Stimulated activated CD4-positive, alpha-beta T cell treated with anti-CD3 and anti-CD28 coated beads, Interleukin-15, amount 100 ng/mL, for 48 hours (primary cell): ENCODE data around the gene CASKIN1.
"Not testable (repeated sequence)": the region's sequence is repeated elsewhere in the genome, so short reads cannot be mapped to it uniquely, and the experiment has no call there.

Source experiments
- DNase-seq, 2 donors: peaks; one replicate each; pipeline ENCODE4 v3.0.0-alpha.2; 2020; ENCODE audit warnings: low read depth in 2 of 2

CASKIN1 gene

GRCh38 chr16:2209258-2210008, 13.0 kb upstream of the CASKIN1 start:
- DNase-seq = no peak

GRCh38 chr16:2208772-2209171, 12.4 kb upstream of the CASKIN1 start:
- no peak for DNase-seq

GRCh38 chr16:2208308-2208707, 11.9 kb upstream of the CASKIN1 start:
- DNase-seq = no peak

- DNase-seq = no peak
Observed at GRCh38 chr16:2207872-2208271, 11.5 kb upstream of the CASKIN1 start.

DNA sequence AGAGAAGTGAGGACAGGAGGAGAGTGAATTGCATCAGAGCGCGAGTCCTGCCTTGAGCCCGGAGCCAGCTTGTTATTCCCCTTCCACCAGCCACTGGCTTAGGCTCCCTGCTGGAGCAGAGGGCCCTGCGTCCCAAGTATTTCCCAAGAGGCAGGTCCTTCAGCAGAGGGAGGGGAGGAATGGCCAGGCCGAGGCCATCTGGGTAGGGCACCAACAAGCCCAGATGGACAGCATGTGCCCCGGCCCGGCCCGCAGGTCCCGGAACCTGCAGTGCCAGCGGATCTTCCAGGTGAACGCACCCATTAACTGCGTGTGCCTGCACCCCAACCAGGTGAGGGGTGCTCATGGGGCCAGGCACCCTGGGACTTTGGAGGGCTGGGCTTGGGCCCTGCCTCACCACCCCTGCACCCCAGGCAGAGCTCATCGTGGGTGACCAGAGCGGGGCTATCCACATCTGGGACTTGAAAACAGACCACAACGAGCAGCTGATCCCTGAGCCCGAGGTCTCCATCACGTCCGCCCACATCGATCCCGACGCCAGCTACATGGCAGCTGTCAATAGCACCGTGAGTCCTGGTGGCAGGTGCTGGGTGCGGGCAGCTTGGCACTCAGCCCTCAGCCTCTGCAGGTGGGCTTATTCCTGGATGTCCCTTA, 10.5 kb upstream of the CASKIN1 start:
- DNase-seq = no peak

DNA sequence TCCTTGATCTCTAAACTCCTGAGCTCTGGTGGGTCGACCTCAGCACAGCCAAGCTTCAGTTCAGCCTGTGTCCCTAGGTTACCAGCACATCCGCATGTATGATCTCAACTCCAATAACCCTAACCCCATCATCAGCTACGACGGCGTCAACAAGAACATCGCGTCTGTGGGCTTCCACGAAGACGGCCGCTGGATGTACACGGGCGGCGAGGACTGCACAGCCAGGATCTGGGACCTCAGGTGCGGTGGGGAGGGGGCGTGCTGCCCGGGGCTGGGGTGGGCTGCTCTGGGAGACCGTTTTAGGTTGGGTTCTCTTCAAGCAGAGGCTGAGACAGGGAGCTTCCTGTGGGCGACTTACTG, 10.0 kb upstream of the CASKIN1 start:
- DNase-seq = no peak

DNA sequence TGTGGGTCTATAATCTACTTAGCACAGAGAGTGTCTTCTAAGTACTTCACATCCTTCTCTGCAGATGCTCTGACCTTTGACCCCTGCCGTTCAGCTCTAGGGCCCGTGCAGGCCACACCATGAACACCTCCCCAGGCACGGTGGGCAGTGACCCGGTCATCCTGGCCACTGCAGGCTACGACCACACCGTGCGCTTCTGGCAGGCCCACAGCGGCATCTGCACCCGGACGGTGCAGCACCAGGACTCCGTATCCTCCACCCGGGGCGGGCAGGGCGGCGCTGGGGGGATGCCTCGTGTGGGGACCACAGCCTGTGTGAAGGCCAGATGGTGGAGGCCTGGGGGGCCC, 9.5 kb upstream of the CASKIN1 start:
- DNase-seq = no peak

- peak; percentile 76 to 82 for DNase-seq
Observed at GRCh38 chr16:2205104-2205966, 8.9 kb upstream of the CASKIN1 start, which contains the start of gene MLST8. TSS of gene MLST8 (plus strand) at chr16:2205454. CDS start at chr16:2206086, 632 bp downstream.

- no peak for DNase-seq
Observed at GRCh38 chr16:2204416-2205103, 8.2 kb upstream of the CASKIN1 start.

DNA sequence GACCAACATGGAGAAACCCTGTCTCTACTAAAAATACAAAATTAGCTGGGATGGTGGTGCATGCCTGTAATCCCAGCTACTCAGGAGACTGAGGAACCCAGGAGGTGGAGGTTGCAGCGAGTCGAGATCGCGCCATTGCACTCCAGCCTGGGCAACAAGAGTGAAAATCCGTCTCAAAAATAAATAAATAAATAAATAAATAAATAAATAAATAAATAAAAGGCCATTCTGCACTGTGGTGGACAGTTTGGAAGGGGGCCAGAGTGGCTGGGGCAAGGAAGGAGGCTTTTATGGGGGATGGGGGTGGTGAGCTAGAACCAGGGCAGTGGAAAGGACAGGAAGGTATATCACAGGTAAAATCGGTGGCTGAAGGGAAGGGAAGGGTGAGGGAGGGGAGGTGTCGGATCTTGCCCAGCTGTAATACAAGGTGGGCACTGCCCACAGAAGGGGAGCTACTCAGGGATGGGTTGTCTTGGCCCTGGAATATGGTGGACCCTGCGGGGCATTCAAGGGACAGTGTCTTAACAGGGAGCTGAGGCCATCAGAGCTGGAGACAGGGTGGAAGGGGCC, 6.8 kb upstream of the CASKIN1 start:
- DNase-seq = not testable (repeated sequence)

DNA sequence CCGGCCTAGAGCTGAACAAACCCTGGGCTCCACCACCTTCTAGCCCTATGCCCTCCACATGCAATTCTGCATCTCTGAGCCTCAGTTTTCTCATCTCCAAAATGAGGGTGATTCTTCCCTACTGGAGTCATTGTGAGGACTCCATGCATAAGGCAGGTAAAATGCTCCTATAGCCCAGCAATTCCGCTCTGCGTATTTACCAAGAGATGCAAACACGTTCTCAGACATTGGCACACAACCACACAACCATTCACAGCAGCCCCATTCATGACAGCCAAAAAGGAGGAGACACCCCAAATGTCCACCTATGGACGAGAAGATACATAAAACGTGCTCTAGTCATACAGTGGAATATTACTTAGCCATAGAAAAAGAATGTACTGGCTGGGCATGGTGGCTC, 3.9 kb upstream of the CASKIN1 start:
- DNase-seq = no peak

GRCh38 chr16:2199621-2200139, 3.3 kb upstream of the CASKIN1 start:
- DNase-seq = no peak

GRCh38 chr16:2199095-2199494, 2.7 kb upstream of the CASKIN1 start:
- DNase-seq = no peak

GRCh38 chr16:2198283-2198682, 1.9 kb upstream of the CASKIN1 start:
- no peak for DNase-seq

DNA sequence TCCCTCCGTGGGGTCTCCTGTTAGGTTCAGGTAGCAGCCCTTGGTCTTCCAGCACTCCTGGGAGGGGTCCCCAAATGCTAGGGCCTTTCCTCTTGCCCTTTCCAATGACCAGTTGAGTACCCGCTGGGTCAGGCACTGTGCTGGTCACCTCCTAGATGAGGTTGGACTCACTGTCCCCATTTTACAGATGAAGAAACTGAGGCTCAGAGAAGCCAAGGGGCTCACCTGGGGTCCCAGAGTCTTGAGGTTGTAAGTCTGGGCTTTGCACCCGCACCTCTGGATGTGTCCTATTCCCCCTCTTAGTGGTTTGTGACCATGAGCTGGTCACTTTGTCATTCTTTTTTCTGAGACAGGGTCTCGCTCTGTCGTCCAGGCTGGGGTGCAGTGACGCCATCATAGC, 1.4 kb upstream of the CASKIN1 start:
- DNase-seq = no peak

- DNase-seq = no peak
Observed at GRCh38 chr16:2196981-2197511, 641 bp upstream of the CASKIN1 start.

DNA sequence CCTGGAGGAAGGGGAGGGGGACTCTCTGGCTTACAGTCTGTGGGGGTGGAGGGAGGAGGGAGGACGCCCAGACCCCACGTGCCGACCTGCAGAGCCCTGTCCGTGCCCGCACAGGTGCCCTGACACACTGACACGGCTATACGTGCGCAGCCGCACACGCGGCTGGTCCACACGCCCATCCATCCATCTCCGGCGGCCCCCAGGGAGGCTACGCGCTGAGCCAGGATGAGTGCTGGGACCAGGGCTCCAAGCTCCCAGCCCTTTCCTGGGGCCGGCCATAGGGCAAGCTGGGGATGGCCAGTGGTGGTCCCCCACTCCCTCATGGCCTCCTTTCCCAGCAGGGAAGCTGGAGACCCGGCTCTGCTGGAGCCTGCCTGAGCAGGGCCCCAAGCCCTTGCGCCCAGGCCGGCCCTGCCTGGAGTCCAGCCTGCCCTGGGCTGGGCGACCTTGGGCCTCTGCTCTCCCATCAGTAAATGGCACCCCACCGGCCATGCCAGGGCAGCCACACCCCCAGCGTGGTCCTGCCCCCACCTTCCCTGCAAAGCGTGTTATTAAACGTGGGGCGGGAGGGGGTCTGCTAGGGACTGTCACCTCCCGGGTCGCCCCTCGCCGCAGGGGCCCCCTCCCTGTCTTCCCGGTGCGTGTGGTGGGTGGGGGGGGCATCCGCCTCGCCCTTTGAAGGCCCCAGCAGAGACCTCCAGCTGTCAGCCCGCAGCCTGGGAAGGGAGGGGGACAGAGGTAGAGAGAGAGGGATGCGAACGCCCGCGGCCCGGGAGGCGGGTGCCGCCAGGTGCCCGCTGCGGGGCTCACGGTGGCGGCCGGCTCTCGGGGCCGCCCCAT, 863 bp downstream of the CASKIN1 start:
- DNase-seq = no peak

DNA sequence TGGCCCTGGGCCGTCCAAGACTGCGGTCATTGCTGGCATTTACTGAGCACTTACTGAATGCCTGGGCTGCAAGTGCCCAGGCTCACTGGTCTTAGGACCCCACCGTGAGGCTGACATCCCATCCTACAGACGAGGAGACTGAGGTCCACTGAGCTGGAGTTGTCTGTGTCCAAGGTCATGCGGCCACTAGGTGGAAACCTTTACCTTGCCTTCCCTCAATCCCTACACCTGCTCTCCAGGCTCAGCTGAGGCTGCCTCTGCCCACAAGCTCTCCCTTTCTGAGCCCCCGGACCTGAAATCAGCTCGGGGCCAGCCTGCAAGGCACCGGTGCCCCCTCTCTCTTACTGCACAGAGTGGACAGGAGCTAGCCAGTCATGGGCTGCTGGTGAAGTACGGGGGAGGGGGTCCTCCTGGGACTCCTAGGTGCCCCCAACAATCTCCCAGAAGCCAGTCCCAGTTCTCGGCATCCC, 1.5 kb downstream of the CASKIN1 start:
- peak; percentile 30 to 37 for DNase-seq

- DNase-seq = no peak
Observed at GRCh38 chr16:2194166-2194834, 2.1 kb downstream of the CASKIN1 start.

DNA sequence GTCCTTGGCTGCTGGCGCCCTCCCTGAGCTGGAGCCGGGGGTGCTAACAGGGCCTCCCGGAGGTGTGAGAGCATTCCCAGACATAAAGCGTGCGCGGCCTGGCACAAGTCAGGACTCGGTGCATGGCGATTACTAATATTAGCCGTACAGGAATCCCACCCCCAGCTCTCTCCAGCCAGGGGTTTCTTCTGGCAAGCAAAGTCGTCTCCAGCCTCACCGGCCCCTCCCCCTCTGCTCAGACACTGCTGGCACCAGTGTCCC, 5.0 kb downstream of the CASKIN1 start:
- no peak for DNase-seq
